Measurements from ENCODE around the gene SETD1A. TPM values are rescaled to one million over a fixed set of nuclear protein-coding genes. Genes with fewer than 3 reads are reported as not detected.

SETD1A gene
- total and polyA plus RNA-seq, 7 donors, result 2.4 to 16.0 (median 5.6) TPM

GRCh38 chr16:30961384-30961783 is 3.8 kb downstream of the SETD1A start:
- peaks cover 0 to 20% (median 16%) of the 10 kb centered on the region in 4 donors for H3K4me1 ChIP-seq
- no peak for DNase-seq
- no peaks in the 10 kb centered on the region for H3K27me3 ChIP-seq
- intact Hi-C loops (cut with DNase I), result no loop called here
- H3K9me3 ChIP-seq, result no peaks in the 10 kb centered on the region
- WGBS, 2 donors, result 94% methylated on average over 11 of the region's 11 CpGs
- no peak for TF ChIP-seq EP300 (IDR thresholded peaks at IDR 0.05)
- TF ChIP-seq POLR2A (IDR thresholded peaks at IDR 0.05), result no peak
- TF ChIP-seq CTCF (IDR thresholded peaks at IDR 0.05), result no peak
- no peak for TF ChIP-seq POLR2AphosphoS5 (IDR thresholded peaks at IDR 0.05)
- H3K4me3 ChIP-seq, result no peak overlapping the region
- H3K27ac ChIP-seq, result no peak overlapping the region
- H3K36me3 ChIP-seq, result peaks cover 54 to 76% (median 65%) of the 10 kb centered on the region in 4 donors

- DNase-seq, result no peak
- no peaks in the 10 kb centered on the region for H3K27me3 ChIP-seq
- peaks cover 0 to 6% (median 3%) of the 10 kb centered on the region in 4 donors for H3K4me1 ChIP-seq
- no peak overlapping the region for H3K4me3 ChIP-seq
- H3K9me3 ChIP-seq, result no peaks in the 10 kb centered on the region
- peaks cover 70 to 100% (median 85%) of the 10 kb centered on the region in 4 donors for H3K36me3 ChIP-seq
- TF ChIP-seq POLR2A (IDR thresholded peaks at IDR 0.05), result no peak
- 94% methylated on average over 18 of the region's 18 CpGs for WGBS, 2 donors
- intact Hi-C loops (cut with DNase I), result no loop called here
- H3K27ac ChIP-seq, result no peak overlapping the region
Observed at GRCh38 chr16:30963925-30964511, 6.5 kb downstream of the SETD1A start.

GRCh38 chr16:30964574-30965226 is 7.1 kb downstream of the SETD1A start:
- H3K9me3 ChIP-seq, result no peaks in the 10 kb centered on the region
- 93% methylated on average over 33 of the region's 33 CpGs for WGBS, 2 donors
- DNase-seq, result no peak
- intact Hi-C loops (cut with DNase I), result no loop called here
- H3K27ac ChIP-seq, result no peak overlapping the region
- H3K4me3 ChIP-seq, result no peak overlapping the region
- peaks cover 75 to 100% (median 92%) of the 10 kb centered on the region in 4 donors for H3K36me3 ChIP-seq
- H3K4me1 ChIP-seq, result no peaks in the 10 kb centered on the region
- no peak for TF ChIP-seq POLR2A (IDR thresholded peaks at IDR 0.05)
- no peak for TF ChIP-seq POLR2AphosphoS5 (IDR thresholded peaks at IDR 0.05)
- TF ChIP-seq EP300 (IDR thresholded peaks at IDR 0.05), result no peak
- no peak for TF ChIP-seq CTCF (IDR thresholded peaks at IDR 0.05)
- H3K27me3 ChIP-seq, result no peaks in the 10 kb centered on the region

DNA sequence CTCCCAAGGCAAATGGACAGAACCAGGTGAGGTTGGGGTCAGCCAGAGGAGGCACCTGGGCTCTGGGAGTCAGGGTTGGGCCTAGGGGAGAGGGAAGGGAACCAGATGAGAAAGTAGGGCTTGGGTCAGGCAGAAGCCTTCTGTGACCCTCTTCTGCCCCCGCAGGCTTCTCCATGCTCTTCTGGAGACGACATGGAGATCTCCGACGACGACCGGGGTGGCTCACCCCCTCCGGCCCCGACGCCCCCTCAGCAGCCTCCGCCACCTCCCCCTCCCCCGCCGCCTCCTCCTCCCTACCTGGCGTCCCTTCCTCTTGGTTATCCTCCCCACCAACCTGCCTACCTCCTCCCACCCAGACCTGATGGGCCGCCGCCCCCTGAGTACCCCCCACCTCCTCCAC is 7.9 kb downstream of the SETD1A start:
- Histone ChIP-seq H3K36me3 (peaks cover 68 to 100% (median 91%) of the 10 kb centered on the region in 4 donors), H3K4me1 (no peaks in the 10 kb centered on the region), H3K27me3 (no peaks in the 10 kb centered on the region), H3K27ac (no peak overlapping the region), H3K4me3 (no peak overlapping the region), H3K9me3 (no peaks in the 10 kb centered on the region)
- TF ChIP-seq POLR2A (IDR thresholded peaks at IDR 0.05) (no peak), CTCF (IDR thresholded peaks at IDR 0.05) (no peak), EP300 (IDR thresholded peaks at IDR 0.05) (no peak), POLR2AphosphoS5 (IDR thresholded peaks at IDR 0.05) (no peak)
- intact Hi-C loops (cut with DNase I), result no loop called here
- 95% methylated on average over 15 of the region's 15 CpGs for WGBS, 2 donors
- no peak for DNase-seq

DNA sequence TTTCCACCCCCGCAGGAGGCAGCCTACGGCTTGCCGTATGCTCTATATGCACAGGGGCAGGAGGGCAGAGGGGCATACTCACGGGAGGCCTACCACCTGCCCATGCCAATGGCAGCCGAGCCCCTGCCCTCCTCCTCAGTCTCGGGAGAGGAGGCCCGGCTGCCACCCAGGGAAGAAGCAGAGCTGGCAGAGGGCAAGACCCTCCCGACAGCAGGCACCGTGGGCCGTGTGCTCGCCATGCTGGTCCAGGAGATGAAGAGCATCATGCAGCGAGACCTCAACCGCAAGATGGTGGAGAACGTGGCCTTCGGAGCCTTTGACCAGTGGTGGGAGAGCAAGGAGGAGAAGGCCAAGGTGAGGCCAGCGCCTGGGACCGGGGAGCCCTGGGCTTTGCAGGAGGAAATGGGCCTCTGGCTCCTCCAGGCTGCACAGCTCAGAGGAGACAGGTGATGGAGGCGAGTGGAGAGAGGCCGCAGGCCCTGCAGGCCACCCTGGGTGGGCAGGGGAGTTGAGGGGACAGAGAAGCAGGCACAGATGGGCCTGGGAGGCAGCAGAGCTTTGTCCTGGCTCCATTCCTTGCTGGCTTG is 8.6 kb downstream of the SETD1A start:
- TF ChIP-seq CTCF (IDR thresholded peaks at IDR 0.05) (no peak), EP300 (IDR thresholded peaks at IDR 0.05) (no peak), POLR2AphosphoS5 (IDR thresholded peaks at IDR 0.05) (no peak), POLR2A (IDR thresholded peaks at IDR 0.05) (no peak)
- Histone ChIP-seq H3K27me3 (no peaks in the 10 kb centered on the region), H3K4me3 (no peak overlapping the region), H3K4me1 (no peaks in the 10 kb centered on the region), H3K36me3 (peaks cover 69 to 100% (median 93%) of the 10 kb centered on the region in 4 donors), H3K27ac (no peak overlapping the region), H3K9me3 (no peaks in the 10 kb centered on the region)
- no peak for DNase-seq
- WGBS, 2 donors, result 95 to 96% methylated on average over 19 of the region's 19 CpGs
- intact Hi-C loops (cut with DNase I), result no loop called here

Measured in sigmoid colon (tissue), 7 donors.